MM.1S (cell line): Measurements from ENCODE around the gene ADAMTS18.
A peak's percentile ranks its signal among the peaks of the same experiment; 100 is the strongest.

ENCODE experiments used
- DNase-seq: peaks from one replicate; pipeline ENCODE4 v3.0.0-alpha.2; 2015
- H2AFZ ChIP-seq: fragments of 300-600 bp; sonication (generic); 2 replicates; pipeline ENCODE4 v1.6.0; 2016; ENCODE audit warnings: antibody characterized with exemption, low read length
- H3F3A ChIP-seq: fragments of 300-600 bp; sonication (generic); 2 replicates; pipeline ENCODE4 v1.6.1; 2016; ENCODE audit warnings: mild to moderate bottlenecking, antibody characterized with exemption, low read length, moderate library complexity, mixed read lengths; ENCODE audit not compliant: insufficient read depth
- H3K27ac ChIP-seq: fragments of 300-600 bp; sonication (generic); 2 replicates; pipeline ENCODE4 v1.5.1; 2016; ENCODE audit warnings: mild to moderate bottlenecking, low read length
- H3K27me3 ChIP-seq: fragments of 300-600 bp; sonication (generic); replicated peaks from 2 replicates; pipeline ENCODE4 v1.6.0; 2016; ENCODE audit warnings: low read length; ENCODE audit not compliant: insufficient read depth
- H3K36me3 ChIP-seq: fragments of 300-600 bp; sonication (generic); replicated peaks from 2 replicates; pipeline ENCODE4 v1.6.1; 2016; ENCODE audit warnings: mild to moderate bottlenecking, low read length, mixed read lengths; ENCODE audit not compliant: insufficient read depth
- H3K4me1 ChIP-seq: fragments of 300-600 bp; sonication (generic); 2 replicates; pipeline ENCODE4 v1.6.1; 2016; ENCODE audit warnings: low read length, mixed read lengths
- H3K4me2 ChIP-seq: fragments of 300-600 bp; sonication (generic); 2 replicates; pipeline ENCODE4 v1.6.0; 2016; ENCODE audit warnings: low read depth, low read length
- H3K4me3 ChIP-seq: fragments of 300-600 bp; sonication (generic); 2 replicates; pipeline ENCODE4 v1.5.1; 2016; ENCODE audit warnings: low read length, mixed read lengths
- H3K79me2 ChIP-seq: fragments of 300-600 bp; sonication (generic); 2 replicates; pipeline ENCODE4 v1.6.1; 2016; ENCODE audit warnings: mixed run types, low read length, mixed read lengths
- H3K9ac ChIP-seq: fragments of 300-600 bp; sonication (generic); 2 replicates; pipeline ENCODE4 v1.6.1; 2016; ENCODE audit warnings: low read length, mixed read lengths
- H3K9me2 ChIP-seq: fragments of 300-600 bp; sonication (generic); replicated peaks from 2 replicates; pipeline ENCODE4 v1.6.1; 2016; ENCODE audit warnings: mild to moderate bottlenecking, low read length, mixed read lengths; ENCODE audit not compliant: insufficient read depth
- H3K9me3 ChIP-seq: fragments of 300-600 bp; sonication (generic); replicated peaks from 2 replicates; pipeline ENCODE4 v1.6.1; 2016; ENCODE audit warnings: mild to moderate bottlenecking, low read length, mixed read lengths; ENCODE audit not compliant: insufficient read depth
- H4K20me1 ChIP-seq: fragments of 300-600 bp; sonication (generic); 2 replicates; pipeline ENCODE4 v1.6.1; 2016; ENCODE audit warnings: mild to moderate bottlenecking, low read length, moderate library complexity, mixed read lengths; ENCODE audit not compliant: insufficient read depth
- EZH2 ChIP-seq: fragments of 300-600 bp; sonication (generic); optimal IDR thresholded peaks from 2 replicates; pipeline ENCODE3; 2017; ENCODE audit warnings: low read depth, mild to moderate bottlenecking, antibody characterized with exemption, low read length, mixed read lengths
- EZH2phosphoT487 ChIP-seq: fragments of 300-600 bp; sonication (generic); IDR thresholded peaks from 2 replicates; pipeline ENCODE4 v1.6.1; 2018; ENCODE audit warnings: antibody characterized with exemption, low read length
- TF ChIP-seq, protein P1 (sequence below): fragments of 300-600 bp; sonication (generic); IDR thresholded peaks from 2 replicates; pipeline ENCODE4 v1.5.1; 2016; ENCODE audit warnings: antibody characterized with exemption, low read length, mixed read lengths

The ADAMTS18 gene

DNA sequence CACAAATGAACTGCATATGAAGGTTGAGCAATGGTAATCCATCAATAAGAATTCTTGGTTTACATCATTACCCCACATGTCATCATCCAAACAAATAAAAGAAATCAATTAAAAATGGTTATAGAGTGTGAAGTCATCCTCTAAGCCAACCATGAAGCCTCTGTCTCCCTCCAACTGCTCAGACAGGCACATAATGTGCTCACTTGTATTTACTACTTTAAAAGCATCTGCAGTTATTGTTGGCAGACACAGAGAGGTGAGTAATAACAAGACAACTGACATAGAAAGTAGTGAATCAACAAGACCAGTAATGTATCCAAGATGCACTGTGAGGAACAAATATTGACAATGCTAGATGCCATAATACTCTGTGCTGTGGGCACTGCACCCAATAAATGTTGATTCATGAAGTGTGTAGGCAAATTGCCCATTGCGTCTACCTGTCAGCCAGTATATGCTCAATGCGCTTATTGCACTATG lies 20.0 kb downstream of the ADAMTS18 start:
- Histone ChIP-seq H3K4me2 (no peak overlapping the region), H2AFZ (no peak overlapping the region), H3K9me3 (no peaks in the 10 kb centered on the region), H3K9ac (no peak overlapping the region), H3K27me3 (peaks cover 28% of the 10 kb centered on the region), H3K36me3 (no peaks in the 10 kb centered on the region), H3K9me2 (no peaks in the 10 kb centered on the region), H3K27ac (no peak overlapping the region), H4K20me1 (no peaks in the 10 kb centered on the region), H3K4me1 (no peaks in the 10 kb centered on the region), H3F3A (no peaks in the 10 kb centered on the region), H3K79me2 (no peaks in the 10 kb centered on the region), H3K4me3 (no peak overlapping the region)
- no peak for DNase-seq
- no peak for TF ChIP-seq EZH2phosphoT487

DNA sequence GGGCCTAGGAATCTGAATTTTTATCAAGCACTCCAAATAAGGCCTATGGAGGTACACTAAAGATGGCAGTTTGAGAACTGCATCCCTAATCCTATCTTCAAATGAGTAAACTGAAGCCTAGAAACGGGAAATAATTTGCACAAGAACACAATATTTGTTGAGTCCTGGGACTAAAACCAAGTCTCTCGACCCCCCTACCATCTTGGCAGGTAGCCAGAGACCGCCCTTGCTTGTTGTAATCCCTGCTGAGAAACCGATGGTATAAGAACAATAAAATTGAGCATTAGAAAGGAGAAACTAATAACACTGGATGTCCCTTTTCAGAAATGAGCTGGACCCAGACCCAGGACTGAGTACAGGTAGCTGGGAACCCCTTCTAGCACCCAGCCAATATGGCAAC lies 24.4 kb downstream of the ADAMTS18 start:
- no peaks in the 10 kb centered on the region for H3K36me3 ChIP-seq
- H3K4me3 ChIP-seq, result no peak overlapping the region
- H3F3A ChIP-seq, result no peaks in the 10 kb centered on the region
- H3K4me2 ChIP-seq, result no peak overlapping the region
- no peaks in the 10 kb centered on the region for H3K9me2 ChIP-seq
- H3K9me3 ChIP-seq, result no peaks in the 10 kb centered on the region
- no peak overlapping the region for H3K9ac ChIP-seq
- TF ChIP-seq EZH2phosphoT487 (no peak), EZH2 (no peak)
- TF ChIP-seq, protein P1, sequence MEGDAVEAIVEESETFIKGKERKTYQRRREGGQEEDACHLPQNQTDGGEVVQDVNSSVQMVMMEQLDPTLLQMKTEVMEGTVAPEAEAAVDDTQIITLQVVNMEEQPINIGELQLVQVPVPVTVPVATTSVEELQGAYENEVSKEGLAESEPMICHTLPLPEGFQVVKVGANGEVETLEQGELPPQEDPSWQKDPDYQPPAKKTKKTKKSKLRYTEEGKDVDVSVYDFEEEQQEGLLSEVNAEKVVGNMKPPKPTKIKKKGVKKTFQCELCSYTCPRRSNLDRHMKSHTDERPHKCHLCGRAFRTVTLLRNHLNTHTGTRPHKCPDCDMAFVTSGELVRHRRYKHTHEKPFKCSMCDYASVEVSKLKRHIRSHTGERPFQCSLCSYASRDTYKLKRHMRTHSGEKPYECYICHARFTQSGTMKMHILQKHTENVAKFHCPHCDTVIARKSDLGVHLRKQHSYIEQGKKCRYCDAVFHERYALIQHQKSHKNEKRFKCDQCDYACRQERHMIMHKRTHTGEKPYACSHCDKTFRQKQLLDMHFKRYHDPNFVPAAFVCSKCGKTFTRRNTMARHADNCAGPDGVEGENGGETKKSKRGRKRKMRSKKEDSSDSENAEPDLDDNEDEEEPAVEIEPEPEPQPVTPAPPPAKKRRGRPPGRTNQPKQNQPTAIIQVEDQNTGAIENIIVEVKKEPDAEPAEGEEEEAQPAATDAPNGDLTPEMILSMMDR, result no peak
- no peaks in the 10 kb centered on the region for H3K79me2 ChIP-seq
- H3K27me3 ChIP-seq, result peaks cover 63% of the 10 kb centered on the region
- no peak overlapping the region for H3K27ac ChIP-seq
- H2AFZ ChIP-seq, result no peak overlapping the region
- DNase-seq, result no peak
- no peaks in the 10 kb centered on the region for H3K4me1 ChIP-seq
- no peaks in the 10 kb centered on the region for H4K20me1 ChIP-seq

GRCh38 chr16:77409311-77409710 lies 25.5 kb downstream of the ADAMTS18 start:
- no peaks in the 10 kb centered on the region for H4K20me1 ChIP-seq
- no peak overlapping the region for H2AFZ ChIP-seq
- H3K4me2 ChIP-seq, result no peak overlapping the region
- no peaks in the 10 kb centered on the region for H3K79me2 ChIP-seq
- no peak for DNase-seq
- no peaks in the 10 kb centered on the region for H3K36me3 ChIP-seq
- H3K4me3 ChIP-seq, result no peak overlapping the region
- no peaks in the 10 kb centered on the region for H3F3A ChIP-seq
- H3K9ac ChIP-seq, result no peak overlapping the region
- TF ChIP-seq, protein P1, result no peak
- no peak for TF ChIP-seq EZH2phosphoT487
- H3K9me3 ChIP-seq, result no peaks in the 10 kb centered on the region
- no peaks in the 10 kb centered on the region for H3K9me2 ChIP-seq
- no peak overlapping the region for H3K27ac ChIP-seq
- H3K4me1 ChIP-seq, result no peaks in the 10 kb centered on the region
- peaks cover 65% of the 10 kb centered on the region for H3K27me3 ChIP-seq

GRCh38 chr16:77408607-77409006 lies 26.2 kb downstream of the ADAMTS18 start:
- TF ChIP-seq EZH2phosphoT487 (peak; percentile 73; the same call in 1 of the 2 replicates), EZH2 (no peak)
- TF ChIP-seq, protein P1, result no peak
- Histone ChIP-seq H3K27me3 (peaks cover 65% of the 10 kb centered on the region), H4K20me1 (no peaks in the 10 kb centered on the region), H3K9ac (no peak overlapping the region), H3K27ac (no peak overlapping the region), H3F3A (no peaks in the 10 kb centered on the region), H3K79me2 (no peaks in the 10 kb centered on the region), H3K36me3 (no peaks in the 10 kb centered on the region), H3K9me3 (no peaks in the 10 kb centered on the region), H2AFZ (no peak overlapping the region), H3K4me2 (no peak overlapping the region), H3K4me1 (no peaks in the 10 kb centered on the region), H3K9me2 (no peaks in the 10 kb centered on the region), H3K4me3 (no peak overlapping the region)
- peak; percentile 47 for DNase-seq
